IMR-90 (cell line): ENCODE measurements around the gene CCNYL1. TPM values are rescaled to one million over a fixed set of nuclear protein-coding genes. Genes with fewer than 3 reads are reported as not detected.

ENCODE experiments used
- ATAC-seq: fragments of 200-7000 bp; cut with Tn5 transposase; 2 replicates; pipeline ENCODE4 v1.9.1; 2020; ENCODE audit warnings: low read depth, mild to moderate bottlenecking, moderate library complexity
- BruUV-seq: library from RNA; stranded (reverse); fragments of 400-500 nt; replicated peaks from 2 replicates; lab custom pipeline; 2021; lab: Mats Ljungman, UMichigan
- CTCF ChIA-PET: fragments of 300-600 bp; formaldehyde crosslinking; extraction: SDS; loops from one replicate; lab custom pipeline; 2021; ENCODE audit warnings: antibody characterized with exemption; lab: Yijun Ruan, JAX
- POLR2A ChIA-PET: fragments of 300-600 bp; sonication (Branson Sonifier 250); formaldehyde crosslinking; loops from one replicate; lab custom pipeline; 2022; ENCODE audit warnings: antibody characterized with exemption; ENCODE audit not compliant: unreplicated experiment; lab: Charles Lee
- DNase-seq: peaks from one replicate; pipeline ENCODE4 v3.0.0; 2013
- H2AFZ ChIP-seq: replicated peaks from 2 replicates; pipeline ENCODE3; 2013; ENCODE audit warnings: low read length, mild to moderate bottlenecking; ENCODE audit not compliant: poor library complexity
- H2AK5ac ChIP-seq: 2 replicates; pipeline ENCODE4 v1.6.1; 2013; ENCODE audit warnings: low read depth, low read length, inconsistent platforms
- H2AK9ac ChIP-seq: replicated peaks from 2 replicates; pipeline ENCODE3; 2013; ENCODE audit warnings: mild to moderate bottlenecking, low read depth, low read length, moderate library complexity; ENCODE audit not compliant: poor library complexity
- H2BK120ac ChIP-seq: 2 replicates; pipeline ENCODE4 v1.6.1; 2013; ENCODE audit warnings: low read depth, low read length, inconsistent platforms
- H2BK15ac ChIP-seq: 3 replicates; pipeline ENCODE4 v1.6.1; 2013; ENCODE audit warnings: low read depth, low read length, inconsistent platforms
- H2BK20ac ChIP-seq: 2 replicates; pipeline ENCODE4 v1.6.1; 2013; ENCODE audit warnings: low read depth, mild to moderate bottlenecking, inconsistent platforms, low read length, moderate library complexity
- H2BK5ac ChIP-seq: 2 replicates; pipeline ENCODE4 v1.6.1; 2013; ENCODE audit warnings: mild to moderate bottlenecking, low read depth, low read length, inconsistent platforms; ENCODE audit not compliant: poor library complexity, severe bottlenecking
- H3K14ac ChIP-seq: replicated peaks from 2 replicates; pipeline ENCODE4 v1.6.1; 2013; ENCODE audit warnings: low read depth, low read length, inconsistent platforms
- H3K18ac ChIP-seq: 2 replicates; pipeline ENCODE4 v1.6.1; 2013; ENCODE audit warnings: low read depth, low read length, control low read depth
- H3K23ac ChIP-seq: 2 replicates; pipeline ENCODE4 v1.6.1; 2013; ENCODE audit warnings: low read depth, low read length, inconsistent platforms
- H3K27ac ChIP-seq: 2 replicates; pipeline ENCODE4 v1.5.1; 2013; ENCODE audit warnings: mild to moderate bottlenecking, control low read depth, low read length; ENCODE audit not compliant: insufficient read depth
- H3K27me3 ChIP-seq: 2 replicates; pipeline ENCODE4 v1.6.1; 2013; ENCODE audit warnings: low read length; ENCODE audit not compliant: control insufficient read depth, insufficient read depth
- H3K36me3 ChIP-seq: 2 replicates; pipeline ENCODE4 v1.6.1; 2013; ENCODE audit warnings: low read length, mixed read lengths; ENCODE audit not compliant: control insufficient read depth, insufficient read depth
- H3K4ac ChIP-seq: 2 replicates; pipeline ENCODE4 v1.6.1; 2013; ENCODE audit warnings: low read depth, low read length, inconsistent platforms
- H3K4me1 ChIP-seq: 2 replicates; pipeline ENCODE4 v1.6.1; 2013; ENCODE audit warnings: low read length, mixed read lengths; ENCODE audit not compliant: control insufficient read depth, insufficient read depth
- H3K4me2 ChIP-seq: 2 replicates; pipeline ENCODE4 v1.6.1; 2013; ENCODE audit warnings: low read depth, mild to moderate bottlenecking, control low read depth, low read length, moderate library complexity
- H3K4me3 ChIP-seq: 2 replicates; pipeline ENCODE4 v1.5.1; 2013; ENCODE audit warnings: low read depth, mild to moderate bottlenecking, control low read depth, low read length, moderate library complexity; ENCODE audit not compliant: insufficient read depth
- H3K56ac ChIP-seq: 2 replicates; pipeline ENCODE4 v1.6.1; 2013; ENCODE audit warnings: low read length, inconsistent platforms; ENCODE audit not compliant: insufficient read depth; ENCODE audit errors: extremely low read depth
- H3K79me1 ChIP-seq, 2 experiments: 2 replicates each; pipeline ENCODE4 v1.6.1; 2013; ENCODE audit warnings: low read length in 2 of 2, inconsistent platforms in 1 of 2, low read depth in 1 of 2
- H3K9ac ChIP-seq: 2 replicates; pipeline ENCODE4 v1.6.1; 2013; ENCODE audit warnings: low read depth, low read length, control low read depth
- H3K9me1 ChIP-seq: 2 replicates; pipeline ENCODE4 v1.6.1; 2013; ENCODE audit warnings: low read length, inconsistent platforms; ENCODE audit not compliant: insufficient read depth
- H3K9me3 ChIP-seq: 2 replicates; pipeline ENCODE4 v1.6.1; 2013; ENCODE audit warnings: low read length; ENCODE audit not compliant: control insufficient read depth, insufficient read depth
- H4K20me1 ChIP-seq: 2 replicates; pipeline ENCODE4 v1.6.1; 2013; ENCODE audit warnings: low read length, inconsistent platforms; ENCODE audit not compliant: insufficient read depth
- H4K5ac ChIP-seq: 2 replicates; pipeline ENCODE4 v1.6.1; 2013; ENCODE audit warnings: mild to moderate bottlenecking, low read depth, low read length, control low read depth
- H4K8ac ChIP-seq, 2 experiments: 2 replicates each; pipeline ENCODE4 v1.6.1; 2013; ENCODE audit warnings: low read depth in 2 of 2, low read length in 2 of 2, control low read depth in 1 of 2, inconsistent platforms in 1 of 2
- H4K91ac ChIP-seq: 2 replicates; pipeline ENCODE4 v1.6.1; 2013; ENCODE audit warnings: low read depth, low read length, inconsistent platforms; ENCODE audit not compliant: insufficient read depth
- BHLHE40 ChIP-seq: fragments of 150-350 bp; IDR thresholded peaks from 2 replicates; pipeline ENCODE4 v1.6.1; 2016; ENCODE audit warnings: mild to moderate bottlenecking, low read depth, low read length
- CEBPB ChIP-seq: IDR thresholded peaks from 2 replicates; pipeline ENCODE4 v1.6.1; 2012; ENCODE audit warnings: low read depth, low read length, improper control_type of control experiment
- CTCF ChIP-seq: conservative IDR thresholded peaks from 2 replicates; pipeline ENCODE4 v1.5.1; 2012; ENCODE audit warnings: mild to moderate bottlenecking, low read depth, low read length, improper control_type of control experiment
- MAFK ChIP-seq: IDR thresholded peaks from 2 replicates; pipeline ENCODE4 v1.6.1; 2012; ENCODE audit warnings: low read depth, low read length, improper control_type of control experiment
- MAZ ChIP-seq: IDR thresholded peaks from 2 replicates; pipeline ENCODE4 v1.6.1; 2012; ENCODE audit warnings: low read depth, mild to moderate bottlenecking, low read length, improper control_type of control experiment, moderate library complexity, borderline replicate concordance
- POLR2A ChIP-seq: IDR thresholded peaks from 2 replicates; pipeline ENCODE4 v1.6.1; 2012; ENCODE audit warnings: mild to moderate bottlenecking, low read depth, low read length
- RAD21 ChIP-seq: IDR thresholded peaks from 2 replicates; pipeline ENCODE4 v1.6.1; 2012; ENCODE audit warnings: low read length, improper control_type of control experiment
- RCOR1 ChIP-seq: IDR thresholded peaks from 2 replicates; pipeline ENCODE4 v1.6.1; 2012; ENCODE audit warnings: mild to moderate bottlenecking, low read length, improper control_type of control experiment; ENCODE audit not compliant: insufficient replicate concordance
- RFX5 ChIP-seq: IDR thresholded peaks from 2 replicates; pipeline ENCODE4 v1.8.0; 2012; ENCODE audit warnings: low read depth, mild to moderate bottlenecking, low read length, moderate library complexity
- WGBS, 2 experiments: methylation state at CpG; one replicate each; pipeline versions ENCODE4 v1.1.5 to v1.1.7; 2013; ENCODE audit warnings: missing lambda C conversion rate in 2 of 2; ENCODE audit not compliant: insufficient read length in 1 of 2; ENCODE audit errors: extremely low coverage in 2 of 2; 5-methylcytosine and 5-hydroxymethylcytosine counted together
- dilution Hi-C: fragments of 300-500 bp; cut with HindIII; formaldehyde crosslinking; loops from one replicate; pipeline ENCODE4 v1.14.3; 2018; ENCODE audit warnings: low sequenced_read_pairs; ENCODE audit not compliant: unreplicated experiment
- in situ Hi-C: fragments of 300-500 bp; cut with MboI; formaldehyde crosslinking; loops from 3 replicates; pipeline ENCODE4 v1.14.3; 2019; ENCODE audit warnings: low sequenced_read_pairs, inconsistent platforms, mixed read lengths
- intact Hi-C: fragments of 100-400 bp; cut with micrococcal nuclease; formaldehyde crosslinking; loops from 2 replicates; pipeline ENCODE4 v1.10.0; 2022
- polyA plus RNA-seq, 3 experiments: library from polyadenylated mRNA; depleted of rRNA; stranded (reverse); fragments of >200 nt; gene quantifications; 2 replicates each; pipeline ENCODE4 v1.2.3, GENCODE V29; 2012; ENCODE audit warnings: low replicate concordance in 1 of 3
- total RNA-seq: library from RNA; depleted of rRNA; stranded (reverse); fragments of >200 nt; gene quantifications from 2 replicates; pipeline ENCODE4 v1.2.3, GENCODE V29; 2012
- TF ChIP-seq, protein P1 (sequence below): fragments of 150-350 bp; IDR thresholded peaks from 2 replicates; pipeline ENCODE4 v1.6.1; 2016; ENCODE audit warnings: low read depth, mild to moderate bottlenecking, low read length, moderate library complexity, borderline replicate concordance

CCNYL1 gene
- total and polyA plus RNA-seq, 2 of the 4 experiments (the other 2 are of a cell fraction) = 5.4 to 7.3 TPM

GRCh38 chr2:207697411-207697810, 14.0 kb upstream of the CCNYL1 start:
- H3K4me3 ChIP-seq = no peak overlapping the region
- no peaks in the 10 kb centered on the region for H3K9me1 ChIP-seq
- H3K56ac ChIP-seq = no peak overlapping the region
- no peak overlapping the region for H3K4me2 ChIP-seq
- no peak overlapping the region for H2BK5ac ChIP-seq
- H3K23ac ChIP-seq = no peak overlapping the region
- peaks cover 2% of the 10 kb centered on the region; the same call in 1 of the 2 replicates for H3K4me1 ChIP-seq
- H4K91ac ChIP-seq = no peak overlapping the region
- no peak overlapping the region for H4K8ac ChIP-seq
- H3K4ac ChIP-seq = no peak overlapping the region
- H3K79me1 ChIP-seq = no peaks in the 10 kb centered on the region
- no peak overlapping the region for H3K18ac ChIP-seq
- H3K27me3 ChIP-seq = no peaks in the 10 kb centered on the region
- no peak overlapping the region for H2AFZ ChIP-seq
- TF ChIP-seq MAZ = no peak
- TF ChIP-seq, protein P1, sequence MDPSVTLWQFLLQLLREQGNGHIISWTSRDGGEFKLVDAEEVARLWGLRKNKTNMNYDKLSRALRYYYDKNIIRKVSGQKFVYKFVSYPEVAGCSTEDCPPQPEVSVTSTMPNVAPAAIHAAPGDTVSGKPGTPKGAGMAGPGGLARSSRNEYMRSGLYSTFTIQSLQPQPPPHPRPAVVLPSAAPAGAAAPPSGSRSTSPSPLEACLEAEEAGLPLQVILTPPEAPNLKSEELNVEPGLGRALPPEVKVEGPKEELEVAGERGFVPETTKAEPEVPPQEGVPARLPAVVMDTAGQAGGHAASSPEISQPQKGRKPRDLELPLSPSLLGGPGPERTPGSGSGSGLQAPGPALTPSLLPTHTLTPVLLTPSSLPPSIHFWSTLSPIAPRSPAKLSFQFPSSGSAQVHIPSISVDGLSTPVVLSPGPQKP = no peak
- no peak for TF ChIP-seq RAD21
- TF ChIP-seq BHLHE40 = no peak
- no peak for TF ChIP-seq CTCF
- no peak for TF ChIP-seq MAFK
- TF ChIP-seq RFX5 = no peak
- no peak for TF ChIP-seq RCOR1
- no peak for TF ChIP-seq POLR2A
- TF ChIP-seq CEBPB = no peak
- H2BK20ac ChIP-seq = no peak overlapping the region
- no peak overlapping the region for H2BK15ac ChIP-seq
- H2AK9ac ChIP-seq = no peak overlapping the region
- H2BK120ac ChIP-seq = no peak overlapping the region
- no peak overlapping the region for H3K27ac ChIP-seq
- no peak overlapping the region for H2AK5ac ChIP-seq
- ATAC-seq = peak; percentile 49; the same call in 1 of the 2 replicates
- ChIA-PET CTCF (no interaction called here), POLR2A (no interaction called here)
- H3K36me3 ChIP-seq = no peaks in the 10 kb centered on the region
- dilution Hi-C loops (no loop called here), in situ Hi-C loops (no loop called here), intact Hi-C loops (no loop called here)
- WGBS, 2 experiments = 43% methylated on average over 1 of the region's 1 CpG; no CpG with 5 or more reads in 1 of the 2 experiments
- no peak for DNase-seq
- BruUV-seq = no TSS peak
- no peak overlapping the region for H3K9ac ChIP-seq
- H4K5ac ChIP-seq = no peak overlapping the region
- H3K9me3 ChIP-seq = no peaks in the 10 kb centered on the region
- no peaks in the 10 kb centered on the region for H4K20me1 ChIP-seq
- no peak overlapping the region for H3K14ac ChIP-seq
